HG03439 (cell line): ENCODE results near the gene OR6Y1.

Experiments
- ATAC-seq: cut with Tn5 transposase; IDR thresholded peaks from one replicate; pipeline ENCODE4 v1.9.1; 2021; ENCODE audit warnings: mild to moderate bottlenecking, moderate library complexity; ENCODE audit not compliant: unreplicated experiment

Gene OR6Y1

GRCh38 chr1:158506369-158506987 is 47.7 kb downstream of the OR6Y1 start:
- ATAC-seq: no peak

- ATAC-seq: no peak
Measured at GRCh38 chr1:158496374-158496773, 57.8 kb downstream of the OR6Y1 start.

- ATAC-seq: no peak
Measured at GRCh38 chr1:158494796-158495195, 59.4 kb downstream of the OR6Y1 start.
